Breast epithelium (tissue), 4 donors: ENCODE data around the gene CNTNAP2. TPM values are rescaled to one million over a fixed set of nuclear protein-coding genes. Genes with fewer than 3 reads are reported as not detected.
"Not testable (repeated sequence)": the region's sequence is repeated elsewhere in the genome, so short reads cannot be mapped to it uniquely, and the experiment has no call there.

Source experiments
- DNase-seq, 2 donors: peaks; one replicate each; pipeline ENCODE4 v3.0.0-alpha.2; 2019; ENCODE audit warnings: low spot score in 2 of 2
- H3K27ac ChIP-seq, 2 donors: fragments of 200-600 bp; sonication (generic) in 1 of 2; one replicate each; pipeline ENCODE4 v1.5.1; 2016 to 2019; ENCODE audit warnings: mild to moderate bottlenecking in 1 of 2
- H3K27me3 ChIP-seq, 2 donors: fragments of 200-600 bp; sonication (generic) in 1 of 2; one replicate each; pipeline versions ENCODE4 v1.5.1 to v1.6.0; 2017 to 2019; ENCODE audit warnings: control low read depth in 1 of 2, mild to moderate bottlenecking in 1 of 2
- H3K36me3 ChIP-seq: fragments of 200-600 bp; one replicate; pipeline ENCODE4 v1.5.1; 2019
- H3K4me1 ChIP-seq, 2 donors: fragments of 200-600 bp; sonication (generic); one replicate each; pipeline ENCODE4 v1.5.1; 2016 to 2019; ENCODE audit warnings: control low read depth in 1 of 2
- H3K4me3 ChIP-seq, 3 donors: fragments of 200-600 bp; sonication (generic); 1 replicate in 2 of 3; 2 replicates in 1 of 3; pipeline ENCODE4 v1.5.1; 2016 to 2019; ENCODE audit warnings: mild to moderate bottlenecking in 3 of 3, moderate library complexity in 2 of 3
- H3K9me3 ChIP-seq, 2 donors: fragments of 200-600 bp; sonication (generic) in 1 of 2; one replicate each; pipeline ENCODE4 v1.5.1; 2016 to 2019; ENCODE audit warnings: control low read depth in 1 of 2
- CTCF ChIP-seq, 3 donors: fragments of 450-650 bp; IDR thresholded peaks; one replicate each; pipeline ENCODE4 v1.5.1; 2016 to 2017; ENCODE audit warnings: antibody characterized with exemption in 3 of 3, mild to moderate bottlenecking in 3 of 3, moderate library complexity in 3 of 3
- POLR2A ChIP-seq: fragments of 450-650 bp; IDR thresholded peaks from one replicate; pipeline ENCODE4 v1.6.1; 2016; ENCODE audit warnings: antibody characterized with exemption, mild to moderate bottlenecking, moderate library complexity
- POLR2AphosphoS5 ChIP-seq, 3 donors: sonication (generic); formaldehyde crosslinking; IDR thresholded peaks; one replicate each; pipeline ENCODE4 v1.6.1; 2017; ENCODE audit warnings: antibody characterized with exemption in 3 of 3
- intact Hi-C: fragments of 100-400 bp; cut with DNase I; formaldehyde crosslinking; loops from one replicate; pipeline ENCODE4 v1.15.1; 2023; ENCODE audit warnings: low total_unique reads
- total RNA-seq, 3 donors: library from RNA; depleted of rRNA; stranded (reverse); fragments of >200 nt; gene quantifications; one replicate each; pipeline ENCODE4 v1.1.0, GENCODE V29; 2016

CNTNAP2 gene
- total RNA-seq, 3 donors from 2014 or later = 0.29 to 0.66 TPM; not detected in 1

- H3K36me3 ChIP-seq = no peaks in the 10 kb centered on the region
- intact Hi-C loops = no loop called here
- no peaks in the 10 kb centered on the region for H3K4me1 ChIP-seq
These were observed 60.7 kb downstream of the CNTNAP2 start for GRCh38 chr7:146177301-146177700.

GRCh38 chr7:146185844-146186243 lies 69.2 kb downstream of the CNTNAP2 start:
- no peak overlapping the region for H3K4me3 ChIP-seq
- no peak for TF ChIP-seq POLR2AphosphoS5 (IDR thresholded peaks at IDR 0.05)
- no peak for TF ChIP-seq CTCF (IDR thresholded peaks at IDR 0.05)
- no peak for TF ChIP-seq POLR2A
- no peak overlapping the region for H3K27ac ChIP-seq
- H3K27me3 ChIP-seq = no peaks in the 10 kb centered on the region
- intact Hi-C loops = no loop called here
- no peak for DNase-seq
- H3K9me3 ChIP-seq = no peaks in the 10 kb centered on the region
- H3K36me3 ChIP-seq = no peaks in the 10 kb centered on the region
- no peaks in the 10 kb centered on the region for H3K4me1 ChIP-seq

More at GRCh38 chr7:146177301-146177700, 60.7 kb downstream of the CNTNAP2 start:
- DNase-seq = no peak
- H3K27ac ChIP-seq = no peak overlapping the region
- TF ChIP-seq CTCF (IDR thresholded peaks at IDR 0.05) (no peak), POLR2AphosphoS5 (IDR thresholded peaks at IDR 0.05) (no peak), POLR2A (no peak)
- H3K4me3 ChIP-seq = no peak overlapping the region
- H3K9me3 ChIP-seq = no peaks in the 10 kb centered on the region
- H3K27me3 ChIP-seq = no peaks in the 10 kb centered on the region

- H3K27ac ChIP-seq, H3K27me3 ChIP-seq, H3K36me3 ChIP-seq, intact Hi-C loops, DNase-seq, H3K4me1 ChIP-seq, H3K4me3 ChIP-seq: not testable (repeated sequence)
- peaks cover 0 to 15% of the 10 kb centered on the region in 2 donors for H3K9me3 ChIP-seq
These were observed 74.8 kb downstream of the CNTNAP2 start for GRCh38 chr7:146191428-146191827.

GRCh38 chr7:146201945-146202344 lies 85.3 kb downstream of the CNTNAP2 start:
- intact Hi-C loops = no loop called here
- DNase-seq = no peak
- no peak for TF ChIP-seq POLR2AphosphoS5 (IDR thresholded peaks at IDR 0.05)
- no peak for TF ChIP-seq CTCF (IDR thresholded peaks at IDR 0.05)
- no peak for TF ChIP-seq POLR2A

GRCh38 chr7:146206270-146206669 lies 89.7 kb downstream of the CNTNAP2 start:
- Histone ChIP-seq H3K4me1 (no peaks in the 10 kb centered on the region), H3K9me3 (no peaks in the 10 kb centered on the region), H3K27me3 (no peaks in the 10 kb centered on the region), H3K4me3 (no peak overlapping the region), H3K36me3 (no peaks in the 10 kb centered on the region), H3K27ac (no peak overlapping the region)
- TF ChIP-seq POLR2A (no peak), POLR2AphosphoS5 (IDR thresholded peaks at IDR 0.05) (no peak), CTCF (IDR thresholded peaks at IDR 0.05) (no peak)
- intact Hi-C loops = no loop called here
- DNase-seq = no peak

More at GRCh38 chr7:146201945-146202344, 85.3 kb downstream of the CNTNAP2 start:
- Histone ChIP-seq H3K27me3 (no peaks in the 10 kb centered on the region), H3K27ac (no peak overlapping the region), H3K36me3 (no peaks in the 10 kb centered on the region), H3K4me3 (no peak overlapping the region), H3K4me1 (no peaks in the 10 kb centered on the region), H3K9me3 (no peaks in the 10 kb centered on the region)

GRCh38 chr7:146208492-146208891 lies 91.9 kb downstream of the CNTNAP2 start:
- no peaks in the 10 kb centered on the region for H3K4me1 ChIP-seq
- intact Hi-C loops = loop anchor here (2.0 kb wide), 1 partner anchor 50 kb away; no protein-coding TSS in a partner anchor
- TF ChIP-seq POLR2A (no peak), CTCF (IDR thresholded peaks at IDR 0.05) (no peak), POLR2AphosphoS5 (IDR thresholded peaks at IDR 0.05) (no peak)
- H3K27me3 ChIP-seq = no peaks in the 10 kb centered on the region
- H3K36me3 ChIP-seq = no peaks in the 10 kb centered on the region
- no peaks in the 10 kb centered on the region for H3K9me3 ChIP-seq
- DNase-seq = no peak
- H3K27ac ChIP-seq = no peak overlapping the region
- H3K4me3 ChIP-seq = no peak overlapping the region
